GM18517 (cell line): Measurements from ENCODE around the gene SRRM2.

Experiments used
- ATAC-seq: cut with Tn5 transposase; IDR thresholded peaks from one replicate; pipeline ENCODE4 v1.9.1; 2021; ENCODE audit warnings: mild to moderate bottlenecking, moderate library complexity; ENCODE audit not compliant: unreplicated experiment

SRRM2 gene

DNA sequence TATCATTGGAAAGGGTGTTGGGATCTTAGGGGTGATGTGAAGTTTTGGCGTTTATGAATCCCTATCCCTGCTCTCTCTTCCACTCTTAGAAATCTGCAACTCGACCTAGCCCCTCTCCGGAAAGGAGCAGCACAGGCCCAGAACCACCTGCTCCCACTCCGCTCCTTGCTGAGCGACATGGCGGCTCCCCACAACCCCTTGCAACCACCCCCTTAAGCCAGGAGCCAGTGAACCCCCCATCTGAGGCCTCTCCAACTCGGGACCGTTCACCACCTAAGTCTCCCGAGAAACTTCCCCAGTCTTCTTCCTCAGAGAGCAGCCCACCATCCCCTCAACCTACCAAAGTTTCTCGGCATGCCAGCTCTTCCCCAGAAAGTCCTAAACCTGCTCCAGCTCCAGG is 9.0 kb downstream of the SRRM2 start:
- no peak for ATAC-seq

DNA sequence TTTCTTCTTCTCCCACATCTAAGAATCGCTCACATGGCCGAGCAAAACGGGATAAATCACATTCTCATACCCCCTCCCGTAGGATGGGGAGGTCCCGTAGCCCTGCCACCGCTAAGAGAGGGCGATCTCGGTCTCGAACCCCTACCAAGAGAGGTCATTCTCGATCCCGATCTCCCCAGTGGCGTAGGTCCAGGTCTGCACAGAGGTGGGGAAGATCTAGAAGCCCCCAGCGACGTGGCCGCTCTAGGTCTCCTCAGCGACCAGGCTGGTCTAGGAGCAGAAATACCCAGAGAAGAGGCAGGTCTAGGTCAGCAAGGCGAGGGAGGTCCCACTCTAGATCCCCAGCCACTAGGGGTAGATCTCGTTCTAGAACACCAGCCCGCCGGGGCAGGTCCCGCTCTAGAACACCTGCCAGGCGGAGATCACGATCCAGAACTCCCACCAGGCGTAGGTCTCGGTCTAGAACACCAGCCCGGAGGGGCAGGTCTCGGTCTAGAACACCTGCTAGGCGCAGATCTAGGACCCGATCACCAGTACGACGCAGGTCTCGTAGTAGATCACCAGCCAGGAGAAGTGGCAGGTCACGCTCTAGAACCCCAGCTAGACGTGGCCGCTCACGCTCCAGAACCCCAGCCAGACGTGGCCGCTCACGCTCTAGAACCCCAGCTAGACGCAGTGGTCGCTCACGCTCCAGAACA is 9.6 kb downstream of the SRRM2 start:
- ATAC-seq = no peak

DNA sequence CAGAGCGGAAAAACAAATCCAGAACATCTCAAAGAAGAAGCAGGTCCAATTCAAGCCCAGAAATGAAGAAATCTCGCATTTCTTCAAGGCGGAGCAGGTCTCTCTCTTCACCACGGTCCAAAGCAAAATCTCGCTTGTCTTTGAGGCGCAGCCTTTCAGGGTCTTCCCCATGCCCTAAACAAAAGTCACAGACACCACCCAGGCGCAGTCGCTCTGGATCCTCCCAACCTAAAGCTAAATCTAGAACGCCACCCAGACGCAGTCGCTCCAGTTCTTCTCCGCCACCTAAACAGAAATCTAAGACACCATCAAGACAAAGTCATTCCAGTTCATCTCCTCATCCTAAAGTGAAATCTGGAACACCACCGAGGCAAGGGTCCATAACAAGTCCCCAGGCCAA is 10.3 kb downstream of the SRRM2 start:
- ATAC-seq = no peak

DNA sequence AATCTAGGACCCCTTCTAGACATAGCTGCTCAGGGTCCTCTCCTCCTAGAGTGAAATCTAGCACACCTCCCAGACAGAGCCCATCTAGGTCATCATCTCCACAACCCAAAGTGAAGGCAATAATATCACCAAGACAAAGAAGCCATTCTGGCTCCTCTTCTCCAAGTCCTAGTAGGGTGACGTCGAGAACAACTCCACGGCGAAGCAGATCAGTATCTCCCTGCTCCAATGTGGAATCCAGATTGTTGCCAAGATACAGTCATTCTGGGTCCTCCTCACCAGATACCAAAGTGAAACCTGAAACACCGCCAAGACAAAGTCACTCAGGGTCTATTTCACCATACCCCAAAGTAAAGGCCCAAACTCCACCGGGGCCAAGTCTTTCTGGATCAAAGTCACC is 10.7 kb downstream of the SRRM2 start:
- ATAC-seq = no peak

DNA sequence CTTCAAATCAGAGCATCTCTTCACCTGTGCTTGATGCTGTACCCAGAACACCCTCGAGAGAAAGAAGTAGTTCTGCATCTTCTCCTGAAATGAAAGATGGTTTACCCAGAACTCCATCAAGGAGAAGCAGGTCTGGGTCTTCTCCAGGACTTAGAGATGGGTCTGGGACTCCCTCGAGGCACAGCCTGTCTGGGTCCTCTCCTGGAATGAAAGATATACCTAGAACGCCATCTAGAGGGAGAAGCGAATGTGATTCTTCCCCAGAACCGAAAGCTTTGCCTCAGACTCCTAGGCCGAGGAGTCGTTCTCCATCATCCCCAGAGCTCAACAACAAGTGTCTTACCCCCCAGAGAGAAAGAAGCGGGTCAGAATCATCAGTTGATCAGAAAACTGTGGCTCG is 12.3 kb downstream of the SRRM2 start:
- ATAC-seq = no peak

DNA sequence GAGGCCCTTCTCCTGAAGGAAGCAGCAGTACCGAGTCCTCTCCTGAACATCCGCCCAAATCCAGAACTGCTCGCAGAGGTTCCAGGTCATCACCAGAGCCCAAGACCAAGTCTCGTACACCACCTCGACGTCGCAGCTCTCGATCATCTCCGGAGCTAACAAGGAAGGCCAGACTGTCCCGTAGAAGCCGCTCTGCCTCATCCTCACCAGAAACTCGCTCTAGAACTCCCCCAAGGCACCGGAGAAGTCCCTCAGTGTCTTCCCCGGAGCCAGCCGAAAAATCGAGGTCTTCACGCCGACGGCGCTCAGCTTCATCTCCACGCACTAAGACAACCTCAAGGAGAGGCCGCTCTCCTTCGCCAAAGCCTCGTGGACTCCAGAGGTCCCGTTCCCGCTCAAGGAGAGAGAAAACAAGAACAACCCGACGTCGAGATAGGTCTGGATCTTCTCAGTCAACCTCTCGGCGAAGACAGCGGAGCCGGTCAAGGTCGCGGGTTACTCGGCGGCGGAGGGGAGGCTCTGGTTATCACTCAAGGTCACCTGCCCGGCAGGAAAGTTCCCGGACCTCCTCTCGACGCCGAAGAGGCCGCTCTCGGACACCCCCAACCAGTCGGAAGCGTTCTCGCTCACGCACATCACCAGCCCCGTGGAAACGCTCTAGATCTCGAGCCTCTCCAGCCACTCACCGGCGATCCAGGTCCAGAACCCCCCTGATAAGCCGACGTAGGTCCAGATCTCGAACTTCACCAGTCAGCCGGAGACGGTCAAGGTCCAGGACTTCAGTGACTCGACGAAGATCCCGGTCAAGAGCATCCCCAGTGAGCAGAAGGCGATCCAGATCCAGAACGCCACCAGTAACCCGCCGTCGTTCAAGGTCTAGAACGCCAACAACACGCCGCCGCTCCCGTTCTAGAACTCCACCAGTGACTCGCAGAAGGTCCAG is 13.3 kb downstream of the SRRM2 start:
- no peak for ATAC-seq

DNA sequence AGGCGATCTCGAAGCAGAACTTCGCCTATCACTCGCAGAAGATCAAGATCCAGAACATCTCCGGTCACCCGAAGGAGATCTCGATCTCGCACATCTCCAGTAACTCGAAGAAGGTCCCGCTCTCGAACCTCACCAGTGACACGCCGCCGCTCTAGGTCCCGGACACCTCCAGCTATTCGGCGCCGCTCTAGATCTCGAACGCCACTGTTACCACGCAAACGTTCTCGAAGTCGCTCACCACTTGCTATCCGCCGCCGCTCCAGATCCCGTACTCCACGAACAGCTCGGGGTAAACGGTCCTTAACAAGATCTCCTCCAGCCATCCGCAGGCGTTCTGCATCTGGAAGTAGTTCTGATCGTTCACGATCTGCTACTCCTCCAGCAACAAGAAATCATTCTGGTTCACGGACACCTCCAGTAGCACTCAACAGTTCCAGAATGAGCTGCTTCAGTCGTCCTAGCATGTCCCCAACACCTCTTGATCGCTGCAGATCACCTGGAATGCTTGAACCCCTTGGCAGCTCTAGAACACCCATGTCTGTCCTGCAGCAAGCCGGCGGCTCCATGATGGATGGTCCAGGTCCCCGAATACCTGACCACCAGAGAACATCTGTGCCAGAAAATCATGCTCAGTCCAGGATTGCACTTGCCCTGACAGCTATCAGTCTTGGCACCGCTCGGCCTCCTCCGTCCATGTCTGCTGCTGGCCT is 14.1 kb downstream of the SRRM2 start:
- no peak for ATAC-seq

DNA sequence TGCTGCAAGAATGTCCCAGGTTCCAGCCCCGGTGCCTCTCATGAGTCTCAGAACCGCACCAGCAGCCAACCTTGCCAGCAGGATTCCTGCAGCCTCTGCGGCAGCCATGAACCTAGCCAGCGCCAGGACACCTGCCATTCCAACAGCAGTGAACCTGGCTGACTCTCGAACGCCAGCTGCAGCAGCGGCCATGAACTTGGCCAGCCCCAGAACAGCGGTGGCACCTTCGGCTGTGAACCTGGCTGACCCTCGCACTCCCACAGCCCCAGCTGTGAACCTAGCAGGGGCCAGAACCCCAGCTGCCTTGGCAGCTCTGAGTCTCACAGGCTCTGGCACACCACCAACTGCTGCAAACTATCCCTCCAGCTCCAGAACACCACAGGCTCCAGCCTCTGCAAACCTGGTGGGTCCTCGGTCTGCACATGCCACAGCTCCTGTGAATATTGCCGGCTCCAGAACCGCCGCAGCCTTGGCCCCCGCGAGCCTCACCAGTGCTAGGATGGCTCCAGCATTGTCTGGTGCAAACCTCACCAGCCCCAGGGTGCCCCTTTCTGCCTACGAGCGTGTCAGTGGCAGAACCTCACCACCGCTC is 14.8 kb downstream of the SRRM2 start:
- no peak for ATAC-seq

DNA sequence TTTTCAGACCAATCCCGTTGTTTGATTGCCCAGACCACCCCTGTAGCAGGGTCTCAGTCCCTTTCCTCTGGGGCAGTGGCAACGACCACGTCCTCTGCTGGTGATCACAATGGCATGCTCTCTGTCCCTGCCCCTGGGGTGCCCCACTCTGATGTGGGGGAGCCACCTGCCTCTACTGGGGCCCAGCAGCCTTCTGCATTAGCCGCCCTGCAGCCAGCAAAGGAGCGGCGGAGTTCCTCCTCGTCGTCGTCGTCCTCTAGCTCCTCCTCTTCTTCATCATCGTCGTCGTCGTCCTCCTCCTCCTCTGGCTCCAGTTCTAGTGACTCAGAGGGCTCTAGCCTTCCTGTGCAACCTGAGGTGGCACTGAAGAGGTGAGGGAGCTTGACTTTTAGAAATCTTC is 15.5 kb downstream of the SRRM2 start:
- no peak for ATAC-seq

DNA sequence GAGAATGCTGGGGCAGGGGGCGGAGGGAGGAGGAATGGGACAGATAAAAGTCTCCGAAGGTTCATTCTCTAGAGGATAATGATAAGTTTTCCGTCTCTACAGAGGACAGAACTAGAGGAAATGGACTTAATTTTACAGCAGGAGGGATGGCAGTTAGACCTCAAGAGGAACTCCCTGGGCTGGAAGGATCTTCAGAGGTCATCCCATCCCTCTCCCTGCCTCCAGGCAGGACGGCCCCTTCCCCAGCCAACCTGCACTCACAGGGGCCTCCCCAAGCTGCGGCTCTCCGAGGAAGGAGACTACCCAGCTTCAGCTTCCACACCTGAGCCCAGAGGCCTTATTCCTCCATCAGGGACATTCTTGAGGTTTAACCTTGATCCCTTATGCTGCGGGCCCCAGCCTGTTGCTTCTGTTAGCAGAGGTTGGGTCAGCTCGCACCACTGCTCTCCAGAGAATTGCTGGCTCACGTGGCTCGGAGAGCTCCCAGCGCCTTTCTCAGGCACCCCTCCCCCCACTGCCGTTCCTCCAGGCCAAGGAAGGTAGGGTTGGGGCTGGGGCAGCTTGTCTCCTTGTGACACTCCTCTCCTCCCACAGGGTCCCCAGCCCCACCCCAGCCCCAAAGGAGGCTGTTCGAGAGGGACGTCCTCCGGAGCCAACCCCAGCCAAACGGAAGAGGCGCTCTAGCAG is 16.1 kb downstream of the SRRM2 start:
- ATAC-seq = no peak

DNA sequence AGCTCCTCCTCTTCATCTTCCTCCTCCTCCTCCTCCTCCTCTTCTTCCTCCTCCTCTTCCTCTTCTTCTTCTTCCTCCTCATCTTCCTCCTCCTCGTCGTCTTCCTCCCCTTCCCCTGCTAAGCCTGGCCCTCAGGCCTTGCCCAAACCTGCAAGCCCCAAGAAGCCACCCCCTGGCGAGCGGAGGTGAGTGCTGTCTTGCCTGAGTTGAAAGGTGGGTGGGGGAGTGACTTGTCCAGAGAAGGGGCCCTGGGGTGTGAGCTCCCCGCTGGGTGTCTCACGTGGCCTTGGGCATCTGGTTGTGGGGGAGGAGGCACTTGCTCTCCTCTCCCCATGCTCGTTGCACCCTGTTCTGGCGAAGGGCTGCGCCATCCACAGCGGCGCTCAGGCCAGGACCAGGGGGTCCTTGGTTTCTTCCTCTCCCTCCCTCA is 16.7 kb downstream of the SRRM2 start:
- no peak for ATAC-seq

DNA sequence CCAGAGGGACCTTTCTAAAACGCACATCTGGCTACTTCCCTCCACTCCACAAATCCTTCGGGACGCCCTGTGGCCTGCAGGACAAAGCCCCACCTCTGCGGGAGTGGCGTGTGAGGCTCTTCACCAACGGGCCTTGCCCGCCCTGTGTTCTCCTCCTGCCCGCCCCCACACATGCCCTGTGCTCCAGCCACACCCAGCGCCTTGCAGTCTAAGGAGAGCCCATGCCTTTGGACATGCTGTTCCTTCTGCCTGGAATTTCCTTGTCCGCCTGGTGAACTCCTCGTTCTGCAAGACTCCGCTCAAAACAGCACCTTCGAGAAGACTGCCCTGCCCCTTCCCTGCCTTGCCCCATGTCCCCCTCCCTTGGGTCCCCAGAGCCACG is 17.2 kb downstream of the SRRM2 start:
- no peak for ATAC-seq

DNA sequence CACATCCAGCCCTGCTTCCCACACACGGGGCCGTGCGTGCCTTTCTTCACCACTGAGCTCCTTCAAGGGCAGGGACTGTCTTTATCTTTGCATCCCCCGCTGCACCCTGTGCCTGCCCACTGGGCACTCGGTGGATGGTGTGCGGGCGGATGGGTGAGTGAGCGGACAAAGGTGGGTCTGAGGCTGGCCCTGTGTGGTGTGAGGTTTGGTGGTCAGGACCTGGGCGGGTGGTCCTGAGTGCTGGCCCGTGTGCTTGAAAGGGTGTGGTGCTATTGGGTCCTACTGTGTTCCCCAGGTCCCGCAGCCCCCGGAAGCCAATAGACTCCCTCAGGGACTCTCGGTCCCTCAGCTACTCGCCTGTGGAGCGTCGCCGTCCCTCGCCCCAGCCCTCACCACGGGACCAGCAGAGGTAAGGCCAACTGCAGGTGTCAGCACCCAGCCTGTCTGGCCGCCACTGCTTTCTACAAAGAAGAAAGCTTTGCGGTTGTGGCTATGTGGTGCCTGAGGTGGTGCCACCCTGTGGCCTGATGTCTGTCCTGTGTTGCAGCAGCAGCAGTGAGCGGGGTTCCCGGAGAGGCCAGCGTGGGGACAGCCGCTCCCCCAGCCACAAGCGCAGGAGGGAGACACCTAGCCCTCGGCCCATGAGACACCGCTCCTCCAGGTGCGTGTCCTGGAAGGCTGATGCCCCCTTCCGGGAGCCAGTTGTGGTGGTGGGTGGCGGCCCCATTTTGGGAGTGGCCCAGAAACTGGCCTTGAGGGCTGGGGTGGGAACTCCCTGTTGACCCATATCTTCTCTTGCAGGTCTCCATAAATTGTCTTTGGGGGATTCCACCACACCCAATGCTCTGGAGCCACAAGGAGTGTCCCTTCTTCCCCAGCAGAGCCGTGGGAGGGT is 17.9 kb downstream of the SRRM2 start:
- ATAC-seq = no peak

DNA sequence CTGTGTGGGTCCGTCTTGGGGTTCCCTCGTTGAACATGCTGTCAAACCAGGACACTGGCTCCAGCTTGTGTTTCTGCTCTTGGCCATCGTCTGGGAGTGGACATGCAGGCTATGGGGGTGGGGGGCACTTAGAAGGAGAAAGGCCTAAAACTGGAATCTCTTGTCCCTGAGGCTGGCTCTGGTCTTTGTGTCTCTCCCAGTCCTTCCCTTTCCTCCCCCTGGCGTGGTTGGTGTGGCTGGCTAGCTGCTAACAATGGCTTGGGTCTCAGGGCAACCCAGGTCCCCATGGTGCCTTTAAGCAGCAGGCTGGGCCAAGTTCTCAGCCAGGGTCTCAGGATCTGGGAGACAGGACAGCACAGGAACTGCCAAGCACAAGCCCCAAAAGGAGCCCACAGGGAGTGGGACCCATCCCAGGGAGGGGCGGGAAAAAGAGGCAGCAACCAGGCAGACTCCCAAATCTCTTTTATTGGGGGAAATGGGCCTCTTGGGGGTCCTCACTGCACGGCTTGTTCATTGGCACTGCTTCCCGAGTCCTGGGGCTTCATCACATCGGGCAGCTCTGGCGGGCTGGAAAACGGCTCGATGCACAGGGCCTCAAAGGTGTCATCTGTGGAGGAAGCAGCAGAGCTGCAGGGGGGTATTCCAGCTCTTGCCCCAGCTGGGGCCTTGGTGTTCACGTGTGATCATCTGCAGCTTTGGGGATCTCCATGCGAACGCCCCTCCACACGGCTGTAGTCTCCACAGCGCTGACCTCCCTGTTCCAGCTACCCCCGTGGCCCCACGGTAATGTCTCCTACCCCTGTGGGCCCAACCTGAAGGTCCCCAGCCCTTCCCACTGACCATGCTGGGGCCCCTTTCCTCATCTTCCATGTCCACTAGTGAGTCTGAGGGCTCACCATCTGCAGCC is 19.3 kb downstream of the SRRM2 start:
- no peak for ATAC-seq

DNA sequence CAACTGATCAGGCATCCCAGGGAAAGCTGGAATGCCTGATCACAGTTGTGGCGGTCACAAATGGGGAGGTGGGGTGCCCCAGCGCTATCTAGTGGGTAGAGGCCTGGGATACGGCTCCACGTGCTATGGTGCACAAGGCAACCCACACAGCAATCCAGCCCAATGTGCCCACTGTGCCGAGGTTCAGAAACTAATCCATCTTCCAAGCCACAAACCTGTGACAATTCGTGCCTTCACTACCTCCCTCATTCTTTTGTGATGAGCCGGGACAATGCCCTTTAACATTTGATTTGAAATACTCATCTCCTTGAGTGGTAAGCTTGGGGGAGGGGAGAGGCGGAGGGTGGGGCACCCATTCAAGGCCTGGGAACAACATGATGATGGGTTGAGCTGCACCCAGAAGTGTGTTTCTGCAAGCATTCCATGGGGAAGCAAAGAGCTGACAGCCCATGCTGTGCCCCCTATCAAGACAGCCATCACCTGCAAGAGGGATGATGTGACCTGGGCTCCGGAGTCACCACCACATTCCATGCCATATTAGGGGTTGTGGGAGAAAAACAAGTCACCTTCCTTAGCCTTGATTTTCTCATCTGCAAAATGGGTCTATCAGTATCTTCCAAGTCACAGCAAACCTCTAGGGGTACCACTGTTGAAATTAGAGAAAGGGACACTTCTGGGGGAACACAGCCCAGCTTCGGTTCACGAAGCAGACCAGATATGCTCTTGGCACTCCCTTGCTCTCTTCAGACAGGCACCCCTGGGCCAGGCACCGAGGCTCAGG is 20.9 kb downstream of the SRRM2 start:
- no peak for ATAC-seq

DNA sequence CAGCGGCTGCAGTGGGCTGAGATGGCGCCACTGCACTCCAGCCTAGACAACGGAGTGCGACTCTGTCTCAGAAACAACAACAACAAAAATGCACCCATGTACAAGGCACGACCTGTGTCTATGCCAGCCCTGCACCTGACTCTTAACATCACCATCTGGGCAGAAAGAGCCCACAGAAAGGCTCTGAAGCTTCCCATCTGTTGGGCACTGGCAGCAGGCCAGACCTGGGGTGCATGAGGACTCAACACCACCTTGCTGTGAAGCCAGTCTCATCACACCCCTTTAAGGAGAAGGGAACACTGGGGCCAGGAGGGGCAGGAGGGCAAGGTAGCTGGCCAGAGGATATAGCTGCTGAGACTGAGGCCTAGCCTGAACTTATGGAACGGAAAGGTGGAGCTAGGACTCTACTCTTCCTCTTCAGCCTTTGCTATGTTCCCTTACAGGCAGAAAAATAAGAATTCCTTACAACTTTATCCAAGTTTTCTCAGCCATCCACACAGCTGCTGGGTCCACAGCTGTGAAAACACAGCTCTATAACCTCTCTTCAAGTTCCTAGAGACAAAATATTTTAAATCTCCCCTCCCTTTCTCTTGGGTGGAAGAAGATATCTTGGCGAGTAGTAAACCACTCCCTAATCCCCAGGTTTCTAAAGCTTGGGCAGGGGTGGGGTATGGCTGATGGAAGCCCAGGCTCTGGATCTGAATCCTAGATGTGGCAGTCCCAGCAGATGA is 21.9 kb downstream of the SRRM2 start:
- ATAC-seq = no peak

DNA sequence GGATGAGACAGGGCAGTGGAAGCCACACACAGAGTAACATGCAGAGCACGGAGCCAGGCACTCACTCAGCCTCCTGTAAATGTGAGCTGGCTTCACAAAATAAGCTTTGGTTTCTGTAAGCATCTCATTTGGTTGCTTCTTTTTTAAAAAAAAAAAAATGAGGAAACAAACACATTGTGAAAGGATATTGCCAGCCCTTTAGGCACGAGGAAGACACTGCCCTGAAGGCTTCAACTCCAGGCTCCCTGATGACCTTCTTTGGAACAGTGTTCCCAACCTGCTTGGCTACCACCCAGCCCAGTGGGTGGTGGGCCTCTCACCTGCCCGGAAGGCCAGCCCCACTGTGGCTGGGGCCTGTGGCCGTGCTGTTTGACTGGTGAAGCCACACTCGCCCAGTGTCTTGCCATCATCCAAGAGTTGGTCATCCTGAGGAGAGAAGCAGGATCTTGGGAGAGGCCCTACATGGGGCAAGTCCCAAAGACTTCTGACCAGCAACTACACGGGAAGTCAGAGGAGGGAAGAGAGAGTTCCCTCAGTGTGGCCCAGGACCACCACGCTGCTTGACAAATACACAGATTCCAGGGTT is 22.8 kb downstream of the SRRM2 start:
- no peak for ATAC-seq
